Mammary epithelial cell (primary cell): ENCODE measurements around the gene PPFIBP2.

ENCODE experiments used
- CTCF ChIP-seq, 2 donors: IDR thresholded peaks in 1 of 2; conservative IDR thresholded peaks in 1 of 2; 2 replicates each; pipeline ENCODE4 v1.5.1; 2011 to 2012; ENCODE audit warnings: inconsistent platforms in 2 of 2, low read length in 2 of 2, mild to moderate bottlenecking in 2 of 2, control low read depth in 1 of 2, low read depth in 1 of 2; ENCODE audit not compliant: insufficient read depth in 1 of 2; ENCODE audit errors: extremely low read depth in 1 of 2
- EZH2 ChIP-seq: IDR thresholded peaks from 2 replicates; pipeline ENCODE4 v1.6.1; 2012; ENCODE audit warnings: low read length, inconsistent platforms, borderline replicate concordance

GRCh38 chr11:7609015-7609414, 95.2 kb downstream of the PPFIBP2 start:
- no peak for TF ChIP-seq CTCF (conservative IDR thresholded peaks at IDR 0.05 in 1 of 2, IDR thresholded peaks at IDR 0.05 in 1 of 2; ENCODE audit: extremely low read depth in 1 of 2, insufficient read depth in 1 of 2, low read depth in 1 of 2, low read length in 2 of 2)
- no peak for TF ChIP-seq EZH2
